GM19099 (cell line): ENCODE data around the gene HELZ.

Source experiments
- POLR2A ChIP-seq: IDR thresholded peaks from 3 replicates; pipeline ENCODE4 v1.6.1; 2011; ENCODE audit warnings: low read depth; ENCODE audit not compliant: insufficient read length; ENCODE audit errors: extremely low read depth

Gene HELZ

DNA sequence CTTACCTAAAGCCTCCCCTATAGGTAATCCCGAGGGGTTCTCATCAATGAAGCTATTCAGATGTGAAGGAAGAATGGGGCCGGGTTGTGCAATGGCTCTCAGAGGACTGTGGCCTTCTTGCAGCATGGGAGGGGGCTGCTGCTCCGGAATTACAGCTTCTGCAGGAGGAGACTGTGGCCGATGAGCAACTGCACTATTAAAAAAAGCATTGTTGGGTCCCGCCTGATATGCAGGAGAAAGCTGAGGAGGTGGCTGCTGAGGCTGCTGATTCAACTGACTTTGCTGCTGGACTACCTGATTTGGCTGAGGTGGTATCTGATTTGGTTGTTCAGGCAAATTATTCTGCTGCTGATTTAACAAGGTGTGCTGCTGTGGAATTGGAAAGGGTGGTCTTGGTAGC is 135.9 kb downstream of the HELZ start:
- TF ChIP-seq POLR2A: no peak

DNA sequence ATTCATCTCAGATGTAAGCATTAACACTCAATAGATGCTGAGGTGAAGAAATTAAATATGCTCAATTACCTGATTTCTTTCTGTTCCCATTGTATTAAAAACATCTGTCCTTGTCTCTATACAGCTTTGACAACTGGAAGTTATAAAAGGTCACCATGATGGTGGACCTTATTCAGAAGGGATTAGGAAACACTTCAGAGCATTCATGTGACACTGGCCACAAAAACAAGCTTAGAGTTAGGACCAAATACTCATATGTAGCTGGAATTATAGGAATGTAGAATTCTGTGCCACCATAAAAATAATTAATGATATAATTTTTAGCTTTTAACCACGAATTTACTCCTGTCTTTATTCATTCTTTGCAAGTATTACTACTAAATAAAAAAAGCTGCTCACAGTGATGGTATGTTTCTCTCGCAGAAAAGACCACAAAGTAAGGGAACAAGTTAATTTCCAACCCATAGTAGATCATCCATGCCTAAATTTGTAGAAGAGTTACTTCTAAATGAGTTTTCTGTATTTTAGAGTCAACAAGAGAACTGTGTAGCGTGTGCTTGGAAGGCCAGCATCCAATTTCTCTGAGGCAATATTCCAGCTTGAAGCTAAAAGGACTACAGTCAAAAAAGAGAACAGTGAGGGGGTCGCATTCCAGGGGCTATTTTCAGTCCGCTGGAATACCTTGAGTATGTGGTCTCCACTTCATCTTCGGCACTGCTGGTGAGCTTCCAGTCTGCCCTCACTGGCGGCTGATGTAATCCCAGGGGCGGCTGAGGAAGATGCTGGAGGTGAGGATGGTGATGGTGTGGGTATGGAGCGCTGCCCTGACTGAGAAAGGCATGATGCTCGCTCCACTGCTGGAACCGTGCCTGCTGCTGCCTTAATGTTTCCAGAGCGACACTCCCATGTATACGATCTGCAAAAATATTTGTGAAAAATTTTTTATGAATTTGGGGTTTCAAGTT is 136.9 kb downstream of the HELZ start:
- no peak for TF ChIP-seq POLR2A

DNA sequence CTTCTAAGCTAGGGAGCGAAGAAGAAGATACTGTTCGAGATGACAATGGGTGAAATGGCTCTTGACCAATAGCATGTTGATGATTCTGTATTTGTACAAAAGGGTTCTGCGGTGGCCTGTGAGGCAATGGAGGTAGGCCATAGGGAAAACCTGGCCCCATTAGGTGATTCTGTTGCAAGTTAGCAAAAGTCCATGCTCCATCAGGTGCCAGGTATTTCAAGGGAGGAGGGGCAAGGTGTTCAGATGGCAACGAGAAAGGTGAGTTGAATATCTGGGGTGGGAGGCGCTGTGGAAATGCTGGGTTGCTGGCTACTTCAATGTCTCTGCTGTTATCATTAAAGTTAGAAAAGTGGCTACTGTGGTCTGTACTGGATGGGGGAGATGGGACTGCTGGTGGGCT is 137.8 kb downstream of the HELZ start:
- no peak for TF ChIP-seq POLR2A

DNA sequence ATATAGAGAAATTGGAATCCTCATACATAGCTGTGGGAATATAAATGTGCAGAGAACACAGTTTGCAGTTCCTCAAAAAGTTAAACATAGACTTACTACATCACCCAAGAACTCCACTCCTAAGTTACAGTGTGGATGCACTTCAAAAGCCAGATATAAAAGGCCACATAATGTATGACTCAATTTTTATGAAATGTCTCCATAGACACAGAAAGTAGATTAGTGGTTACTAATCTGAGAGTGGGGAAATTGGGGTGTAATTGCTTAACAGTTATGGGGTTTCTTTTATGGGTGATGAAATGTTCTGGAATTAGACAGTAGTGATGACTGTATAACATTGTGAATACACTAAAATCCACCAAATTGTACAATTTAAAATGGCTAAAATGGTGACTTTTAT is 139.8 kb downstream of the HELZ start:
- no peak for TF ChIP-seq POLR2A

DNA sequence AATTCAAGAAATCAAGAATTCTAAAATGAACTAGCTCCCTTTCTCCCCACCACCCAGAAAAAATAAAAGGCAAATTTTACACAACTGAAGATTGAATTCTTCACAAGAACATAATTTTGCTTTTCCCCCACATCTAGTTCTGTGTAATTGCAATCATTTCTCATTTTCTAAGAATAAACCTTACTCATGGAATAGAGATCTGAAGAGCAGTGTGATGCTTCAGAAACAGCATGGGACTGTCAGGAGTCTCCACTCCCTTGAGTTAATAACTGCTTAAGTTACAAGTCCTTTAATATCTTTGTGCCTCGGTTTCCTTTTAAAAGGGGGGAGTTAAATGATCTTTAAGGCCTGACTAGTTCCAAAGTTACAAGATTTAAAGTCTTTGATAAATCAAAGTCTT is 147.0 kb downstream of the HELZ start:
- no peak for TF ChIP-seq POLR2A

DNA sequence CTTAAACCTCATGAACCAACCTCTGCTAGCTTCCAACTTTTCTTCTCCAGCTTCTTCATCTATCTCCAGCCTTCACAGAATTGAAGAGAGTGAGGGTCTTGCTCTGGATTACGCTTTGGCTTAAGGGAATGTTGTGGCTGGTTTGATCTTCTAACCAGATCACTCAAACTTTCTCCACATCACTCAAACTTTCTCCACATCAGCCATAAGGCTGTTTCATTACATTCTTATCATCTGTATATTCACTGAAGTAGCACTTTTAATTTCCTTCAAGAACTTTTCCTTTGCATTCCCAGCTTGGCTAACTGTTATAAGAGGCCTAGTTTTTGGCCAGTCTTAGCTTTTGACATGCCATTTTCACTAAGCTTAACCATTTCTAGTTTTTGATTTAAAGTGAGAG is 148.4 kb downstream of the HELZ start:
- TF ChIP-seq POLR2A: no peak

DNA sequence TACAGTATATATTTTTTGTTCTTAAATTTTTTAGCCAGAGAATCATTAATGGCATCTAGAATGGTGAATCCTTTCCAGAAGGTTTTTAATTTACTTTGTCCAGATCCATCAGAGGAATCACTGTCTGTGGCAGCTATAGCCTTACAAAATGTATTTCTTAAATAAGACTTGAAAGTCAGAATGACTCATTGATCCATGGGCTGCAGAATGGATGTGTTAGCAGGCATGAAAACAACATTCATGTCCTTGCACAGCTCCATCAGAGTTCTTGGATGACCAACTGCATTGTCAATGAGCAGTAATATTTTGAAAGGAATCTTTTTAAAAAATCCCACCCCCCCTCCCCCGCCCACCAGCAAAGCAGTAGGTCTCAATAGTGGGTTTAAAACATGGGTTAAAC is 149.2 kb downstream of the HELZ start:
- TF ChIP-seq POLR2A: no peak

DNA sequence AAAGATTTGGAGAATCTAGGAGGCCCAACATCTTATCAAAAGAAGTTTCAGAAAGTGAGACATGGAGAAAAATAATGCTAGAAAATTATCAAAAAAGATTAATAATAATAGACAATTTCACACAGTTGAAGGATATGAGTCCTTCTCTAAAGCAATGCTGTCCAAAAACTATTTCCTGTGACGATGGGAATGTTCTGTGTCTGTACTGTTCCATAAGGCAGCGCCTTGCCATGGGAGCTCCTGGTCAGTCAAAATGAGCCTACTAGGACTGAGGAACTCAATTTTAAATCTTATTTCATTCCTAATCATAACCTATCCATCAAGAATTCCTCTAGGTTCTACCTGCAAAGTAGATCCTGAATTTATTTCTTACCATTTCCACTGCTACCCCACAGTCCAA is 151.6 kb downstream of the HELZ start:
- no peak for TF ChIP-seq POLR2A

DNA sequence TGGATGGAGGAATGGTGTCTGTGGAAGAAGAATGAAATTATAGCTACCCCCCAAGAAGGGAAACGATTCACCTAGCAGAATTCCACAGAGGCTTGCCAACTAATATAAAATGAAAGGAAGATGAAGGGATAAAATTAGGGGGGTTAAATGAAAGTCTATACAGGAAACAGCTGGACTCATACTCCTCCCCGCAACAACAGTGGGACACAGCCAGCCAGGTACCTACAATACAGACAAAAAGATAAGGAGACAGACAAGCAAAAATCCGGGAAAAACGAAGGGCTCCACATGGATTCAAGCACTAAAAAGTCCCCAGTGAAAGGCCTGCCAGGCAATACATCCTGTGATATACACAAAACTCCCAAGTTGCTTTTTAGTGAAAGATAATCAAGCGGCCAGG is 152.7 kb downstream of the HELZ start:
- no peak for TF ChIP-seq POLR2A

DNA sequence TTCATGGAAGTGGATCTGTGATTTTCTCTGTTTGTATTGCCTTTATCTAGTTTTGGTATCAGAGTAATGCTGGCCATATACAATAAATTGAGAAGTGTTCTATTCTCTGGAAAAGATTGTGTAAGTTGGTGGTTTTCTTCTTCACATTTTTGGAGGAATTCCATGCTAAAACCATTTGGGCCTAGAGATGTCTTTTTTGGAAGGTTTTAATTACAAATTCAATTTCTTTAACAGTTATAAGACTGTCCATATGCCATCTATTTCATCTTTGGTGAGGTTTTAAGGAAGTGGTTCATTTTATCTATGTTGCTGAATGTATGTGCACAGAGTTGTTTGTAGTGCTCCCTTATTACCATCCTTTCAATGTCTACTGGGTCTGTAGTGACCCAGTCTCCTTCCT is 154.7 kb downstream of the HELZ start:
- no peak for TF ChIP-seq POLR2A

DNA sequence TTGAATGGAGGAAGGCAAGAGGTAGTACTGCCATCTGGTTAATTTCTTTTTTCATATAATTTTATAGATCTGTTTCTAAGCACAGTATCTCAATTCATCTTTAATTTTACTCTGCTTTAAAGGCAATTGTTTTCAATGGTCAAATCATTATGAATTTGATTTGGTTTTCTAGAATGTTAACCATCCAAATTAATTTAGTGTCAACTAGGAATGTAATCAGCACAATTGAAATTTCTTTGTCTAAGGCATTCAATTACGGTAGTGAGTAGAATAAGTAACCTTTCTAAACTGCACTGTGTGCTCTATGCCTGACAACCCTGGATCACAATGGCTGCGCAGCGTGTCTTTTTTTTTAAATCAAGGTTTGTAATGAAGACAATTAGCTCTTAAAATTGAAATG is 156.4 kb downstream of the HELZ start:
- TF ChIP-seq POLR2A: no peak

DNA sequence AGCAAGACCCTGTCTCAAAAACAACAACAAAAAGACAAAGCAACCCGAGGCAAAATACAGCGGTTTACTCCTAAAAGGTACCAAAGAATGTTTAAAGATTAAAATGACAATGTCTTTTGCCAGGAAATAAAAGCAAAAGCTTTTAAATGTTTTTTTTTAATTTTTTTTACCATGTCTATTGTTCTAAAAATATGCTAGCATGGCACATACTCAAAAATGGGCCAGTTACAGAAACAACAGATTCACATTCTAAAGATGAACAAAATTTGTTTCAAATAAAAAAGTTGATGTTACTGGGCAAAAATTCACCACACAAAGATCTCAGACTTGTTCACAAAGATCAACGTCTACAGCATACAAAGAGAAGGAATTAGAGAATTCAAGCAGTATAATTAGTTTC is 159.6 kb downstream of the HELZ start:
- no peak for TF ChIP-seq POLR2A

DNA sequence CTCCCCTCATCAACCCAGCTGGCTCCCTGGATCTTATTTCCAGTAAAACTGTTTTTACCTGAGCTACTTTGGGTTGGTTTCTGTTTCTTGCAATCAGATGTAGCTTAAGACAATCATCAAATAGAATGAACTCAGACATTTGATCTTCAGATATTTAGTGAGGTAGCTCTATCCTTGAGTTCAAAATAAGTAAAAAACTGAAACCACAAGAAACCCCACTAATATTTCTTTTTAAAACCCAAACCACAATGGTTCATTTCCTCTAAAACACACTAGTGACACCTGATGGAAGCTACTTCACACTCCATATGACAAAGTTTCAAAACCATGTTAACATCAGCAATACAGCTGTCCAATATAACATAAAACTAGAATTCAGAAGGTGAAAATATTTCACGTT is 162.9 kb downstream of the HELZ start:
- no peak for TF ChIP-seq POLR2A

DNA sequence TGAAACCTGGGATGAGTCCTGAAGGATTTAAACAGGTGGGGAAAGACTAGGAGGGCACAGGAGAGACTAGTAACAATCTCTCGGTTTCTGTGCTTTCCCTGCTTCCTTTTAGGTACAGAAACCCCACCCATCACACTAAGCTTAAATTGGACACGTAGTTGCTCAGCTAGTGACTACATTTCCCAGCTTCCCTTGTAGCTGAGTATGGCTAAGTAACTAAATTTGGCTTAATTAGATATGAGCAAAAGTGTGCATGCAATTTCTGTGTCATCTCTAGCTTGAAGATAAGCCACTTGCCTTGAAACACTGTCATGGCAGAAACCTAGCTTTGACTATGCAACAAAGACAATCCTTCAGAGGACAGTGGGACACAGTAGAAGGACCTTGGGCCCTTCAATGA is 164.2 kb downstream of the HELZ start:
- TF ChIP-seq POLR2A: no peak

DNA sequence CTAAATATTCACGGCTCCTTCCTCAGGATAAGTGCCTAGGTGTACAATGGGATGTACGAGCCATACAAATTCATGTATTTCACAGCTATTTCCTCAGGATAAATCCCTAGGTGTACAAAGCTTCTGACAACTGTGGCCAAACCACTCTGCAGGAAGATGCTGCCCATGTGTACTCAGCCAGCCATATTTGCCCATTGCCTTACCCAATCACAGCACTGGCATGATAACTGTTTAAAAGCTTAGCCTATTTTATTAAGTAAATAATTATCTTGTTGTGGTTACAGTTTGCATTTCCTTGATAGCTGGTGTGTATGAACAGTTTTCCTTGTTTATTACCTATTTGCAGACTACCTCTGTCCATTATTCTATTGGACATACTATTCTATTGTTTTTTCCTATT is 165.5 kb downstream of the HELZ start:
- TF ChIP-seq POLR2A: no peak

DNA sequence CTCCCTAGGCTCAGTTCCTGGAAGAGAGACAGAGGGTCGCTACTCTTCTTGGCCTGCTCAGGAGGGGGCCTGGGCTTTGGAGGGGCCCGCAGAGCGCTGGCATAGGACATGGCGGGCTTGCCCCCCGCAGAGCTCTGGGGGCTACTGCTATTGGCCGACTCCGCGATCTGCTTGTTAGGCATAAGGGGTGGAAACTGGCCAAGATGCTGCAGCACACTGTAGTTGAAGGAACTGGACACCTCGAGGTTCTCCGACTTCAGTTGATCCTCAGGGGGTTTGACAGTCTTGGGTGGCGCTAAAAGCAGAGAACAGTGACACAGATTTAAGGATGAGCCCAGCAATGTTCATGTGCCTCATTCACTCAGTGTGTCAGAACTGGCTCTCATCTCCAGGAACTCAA is 166.7 kb downstream of the HELZ start:
- no peak for TF ChIP-seq POLR2A

DNA sequence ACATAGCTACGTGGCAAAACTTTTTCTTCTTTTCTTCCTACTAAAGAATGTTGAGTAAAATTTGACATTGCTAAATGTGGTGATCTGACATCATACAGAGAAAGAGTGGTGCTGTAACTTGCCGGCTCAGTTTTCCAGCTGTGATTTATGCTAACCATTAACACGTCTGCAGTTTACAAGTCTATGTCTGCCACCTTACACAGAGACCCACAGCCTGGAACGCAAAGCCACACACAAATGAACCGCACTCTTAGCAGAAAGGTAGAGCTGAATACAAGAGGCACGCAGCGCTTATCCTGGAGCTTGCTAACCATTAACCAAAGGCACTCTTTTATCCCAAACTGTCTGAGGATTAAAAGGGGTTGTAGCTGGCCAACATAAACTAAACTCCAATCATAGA is 168.7 kb downstream of the HELZ start:
- no peak for TF ChIP-seq POLR2A
